ENCODE measurements around the gene OXCT1. TPM values are rescaled to one million over a fixed set of nuclear protein-coding genes. Genes with fewer than 3 reads are reported as not detected.
"Not testable (repeated sequence)": the region's sequence is repeated elsewhere in the genome, so short reads cannot be mapped to it uniquely, and the experiment has no call there.

OXCT1 gene
- total and polyA plus RNA-seq, 2 of the 13 experiments (the other 11 are each of a cell fraction or from before 2014, with no cell fraction given), result 0.92 to 4.7 TPM

DNA sequence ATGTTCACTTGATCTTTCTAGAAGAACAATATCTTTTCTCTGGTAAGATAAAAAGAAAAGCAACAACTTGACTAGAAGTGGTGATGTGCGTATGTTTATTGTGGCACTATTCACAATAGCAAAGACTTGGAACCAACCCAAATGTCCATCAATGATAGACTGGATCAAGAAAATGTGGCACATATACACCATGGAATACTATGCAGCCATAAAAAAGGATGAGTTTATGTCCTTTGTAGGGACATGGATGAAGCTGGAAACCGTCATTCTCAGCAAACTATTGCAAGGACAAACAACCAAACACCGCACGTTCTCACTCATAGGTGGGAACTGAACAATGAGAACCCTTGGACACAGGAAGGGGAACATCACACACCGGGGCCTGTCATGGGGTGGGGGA lies 140.8 kb downstream of the OXCT1 start:
- H3K4me2 ChIP-seq (ENCODE audit: low read depth, low read length); H3K9ac ChIP-seq (ENCODE audit: insufficient read depth, low read depth, low read length); POLR2A ChIA-PET; intact Hi-C loops (cut with micrococcal nuclease; ENCODE audit: unreplicated experiment); H3K27ac ChIP-seq (ENCODE audit: extremely low read length, insufficient read depth, low read length); H3K27me3 ChIP-seq (ENCODE audit: control insufficient read depth in 1 of 2, insufficient read depth in 2 of 2, low read length in 2 of 2); H3K4me1 ChIP-seq (ENCODE audit: insufficient read depth, low read length); in situ Hi-C loops (cut with HindIII; ENCODE audit: extremely low pct_ligation_motif_present, low pct_unique_long_range_greater_than_20kb); CTCF ChIA-PET (ENCODE audit: low intra/inter-chr PET ratio, low total read pairs); H3K79me2 ChIP-seq (ENCODE audit: insufficient read depth, low read length); H4K20me1 ChIP-seq (ENCODE audit: insufficient read depth, low read length); FAIRE-seq; H2AFZ ChIP-seq (ENCODE audit: low read length); DNase-seq (ENCODE audit: low spot score); H3K4me3 ChIP-seq (replicated peaks in 1 of 3; ENCODE audit: insufficient read depth in 1 of 3, low read depth in 2 of 3, low read length in 3 of 3); H3K9me3 ChIP-seq (ENCODE audit: low read length); ATAC-seq; H3K36me3 ChIP-seq (replicated peaks in 1 of 2; ENCODE audit: control insufficient read depth in 1 of 2, insufficient read depth in 2 of 2, low read length in 2 of 2); BruUV-seq (replicated peaks): not testable (repeated sequence)
- WGBS (ENCODE audit: low lambda C conversion rate), result 65% methylated on average over 5 of the region's 5 CpGs

DNA sequence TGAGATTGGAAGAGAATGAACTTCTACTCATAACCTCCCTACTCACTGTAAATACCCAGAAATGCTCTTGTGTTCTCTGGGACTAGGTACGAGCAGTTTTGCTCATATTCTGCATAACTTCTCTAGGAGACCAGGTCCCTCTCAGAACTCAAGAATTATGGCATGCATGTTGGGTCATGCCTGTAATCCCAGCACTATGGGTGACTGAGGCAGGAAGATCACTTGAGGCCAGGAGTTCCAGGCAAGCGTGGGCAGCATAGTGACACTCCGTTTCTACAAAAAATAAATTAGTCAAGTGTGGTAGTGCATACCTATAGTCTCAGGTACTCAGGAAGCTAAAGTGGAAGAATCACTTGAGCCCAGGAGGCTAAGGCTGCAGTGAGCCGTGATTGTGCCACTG lies 141.9 kb downstream of the OXCT1 start:
- FAIRE-seq (no peak), ATAC-seq (no peak), DNase-seq (ENCODE audit: low spot score) (no peak)
- no peak overlapping the region for H2AFZ ChIP-seq (ENCODE audit: low read length)
- no peaks in the 10 kb centered on the region for H3K36me3 ChIP-seq (replicated peaks in 1 of 2; ENCODE audit: control insufficient read depth in 1 of 2, insufficient read depth in 2 of 2, low read length in 2 of 2)
- H4K20me1 ChIP-seq (ENCODE audit: insufficient read depth, low read length), result no peaks in the 10 kb centered on the region
- intact Hi-C loops (cut with micrococcal nuclease; ENCODE audit: unreplicated experiment) (no loop called here), in situ Hi-C loops (cut with HindIII; ENCODE audit: extremely low pct_ligation_motif_present, low pct_unique_long_range_greater_than_20kb) (no loop called here)
- no peaks in the 10 kb centered on the region for H3K4me1 ChIP-seq (ENCODE audit: insufficient read depth, low read length)
- no peak overlapping the region for H3K27ac ChIP-seq (ENCODE audit: extremely low read length, insufficient read depth, low read length)
- H3K79me2 ChIP-seq (ENCODE audit: insufficient read depth, low read length), result no peaks in the 10 kb centered on the region
- BruUV-seq (replicated peaks), result no TSS peak
- CTCF ChIA-PET (ENCODE audit: low intra/inter-chr PET ratio, low total read pairs), result no interaction called here
- no peak for TF ChIP-seq RFX5 (IDR thresholded peaks at IDR 0.05; ENCODE audit: low read depth, low read length)
- TF ChIP-seq JDP2 (CRISPR knock-in tag; IDR thresholded peaks at IDR 0.05; ENCODE audit: borderline replicate concordance), result no peak
- WGBS (ENCODE audit: low lambda C conversion rate), result 31% methylated on average over 4 of the region's 4 CpGs
- no peak overlapping the region for H3K4me3 ChIP-seq (replicated peaks in 1 of 3; ENCODE audit: insufficient read depth in 1 of 3, low read depth in 2 of 3, low read length in 3 of 3)
- POLR2A ChIA-PET, result no interaction called here
- H3K9ac ChIP-seq (ENCODE audit: insufficient read depth, low read depth, low read length), result no peak overlapping the region
- no peaks in the 10 kb centered on the region for H3K9me3 ChIP-seq (ENCODE audit: low read length)
- H3K4me2 ChIP-seq (ENCODE audit: low read depth, low read length), result no peak overlapping the region
- no peaks in the 10 kb centered on the region for H3K27me3 ChIP-seq (ENCODE audit: control insufficient read depth in 1 of 2, insufficient read depth in 2 of 2, low read length in 2 of 2)
